GM23248 (cell line): ENCODE measurements around the gene NDUFB11. TPM values are rescaled to one million over a fixed set of nuclear protein-coding genes. Genes with fewer than 3 reads are reported as not detected.

Source experiments
- DNase-seq: peaks from one replicate; pipeline ENCODE4 v3.0.0-alpha.2; 2015
- H2AFZ ChIP-seq: fragments of 200-600 bp; sonication (generic); 2 replicates; pipeline ENCODE4 v1.6.1; 2016; ENCODE audit warnings: antibody characterized with exemption
- H3F3A ChIP-seq: fragments of 200-600 bp; sonication (generic); 2 replicates; pipeline ENCODE4 v1.6.1; 2016; ENCODE audit warnings: mild to moderate bottlenecking, antibody characterized with exemption, mixed run types; ENCODE audit not compliant: insufficient read depth
- H3K27ac ChIP-seq: fragments of 200-600 bp; sonication (generic); 2 replicates; pipeline ENCODE4 v1.5.1; 2016; ENCODE audit warnings: mild to moderate bottlenecking
- H3K27me3 ChIP-seq: fragments of 200-600 bp; sonication (generic); replicated peaks from 2 replicates; pipeline ENCODE4 v1.6.1; 2016; ENCODE audit warnings: mild to moderate bottlenecking; ENCODE audit not compliant: insufficient read depth
- H3K36me3 ChIP-seq: fragments of 200-600 bp; sonication (generic); 2 replicates; pipeline ENCODE4 v1.6.1; 2016; ENCODE audit warnings: low read depth, mild to moderate bottlenecking
- H3K4me1 ChIP-seq: fragments of 200-600 bp; sonication (generic); 2 replicates; pipeline ENCODE4 v1.6.1; 2016; ENCODE audit warnings: mild to moderate bottlenecking; ENCODE audit not compliant: insufficient read depth
- H3K4me2 ChIP-seq: fragments of 200-600 bp; sonication (generic); one replicate; pipeline ENCODE4 v1.6.1; 2016; ENCODE audit warnings: mild to moderate bottlenecking; ENCODE audit not compliant: unreplicated experiment
- H3K4me3 ChIP-seq: fragments of 200-600 bp; sonication (generic); 2 replicates; pipeline ENCODE4 v1.5.1; 2016; ENCODE audit warnings: mild to moderate bottlenecking
- H3K79me2 ChIP-seq: fragments of 200-600 bp; sonication (generic); 2 replicates; pipeline ENCODE4 v1.6.1; 2016; ENCODE audit warnings: mild to moderate bottlenecking; ENCODE audit not compliant: insufficient read depth
- H3K9ac ChIP-seq: fragments of 200-600 bp; sonication (generic); 2 replicates; pipeline ENCODE4 v1.6.1; 2016; ENCODE audit warnings: mild to moderate bottlenecking
- H3K9me2 ChIP-seq: fragments of 200-600 bp; sonication (generic); 2 replicates; pipeline ENCODE4 v1.6.1; 2016; ENCODE audit warnings: mixed run types, mild to moderate bottlenecking, moderate library complexity; ENCODE audit not compliant: insufficient read depth
- H3K9me3 ChIP-seq: fragments of 200-600 bp; sonication (generic); one replicate; pipeline ENCODE4 v1.6.1; 2017; ENCODE audit warnings: low read depth
- H4K20me1 ChIP-seq: fragments of 200-600 bp; sonication (generic); 2 replicates; pipeline ENCODE4 v1.6.0; 2016; ENCODE audit not compliant: insufficient read depth
- EZH2 ChIP-seq: fragments of 200-600 bp; sonication (generic); IDR thresholded peaks from 2 replicates; pipeline ENCODE4 v1.6.1; 2018; ENCODE audit warnings: antibody characterized with exemption, mild to moderate bottlenecking; ENCODE audit not compliant: insufficient read depth, poor library complexity, severe bottlenecking
- EZH2phosphoT487 ChIP-seq: fragments of 200-600 bp; sonication (generic); IDR thresholded peaks from 2 replicates; pipeline ENCODE4 v1.6.1; 2018; ENCODE audit warnings: antibody characterized with exemption, moderate library complexity, mild to moderate bottlenecking, low read depth; ENCODE audit not compliant: insufficient read depth
- WGBS, 2 experiments: methylation state at CpG; one replicate each; pipeline ENCODE4 v1.1.6; 2015 to 2017; ENCODE audit warnings: low lambda C conversion rate in 2 of 2, low coverage in 1 of 2; ENCODE audit errors: missing lambda C conversion rate in 2 of 2; 5-methylcytosine and 5-hydroxymethylcytosine counted together
- in situ Hi-C: fragments of 300-500 bp; cut with MboI; formaldehyde crosslinking; loops from 2 replicates; pipeline ENCODE4 v1.15.0; 2020
- polyA plus RNA-seq: library from polyadenylated mRNA; unstranded; fragments of >200 nt; fragmentation: Nextera tagmentation; extraction: Ambion mirVana; gene quantifications from 2 replicates; pipeline ENCODE4 v1.2.1, GENCODE V29; 2016
- total RNA-seq: library from RNA; depleted of rRNA; stranded (reverse); fragments of >200 nt; shearing (Covaris generic); gene quantifications from 2 replicates; pipeline ENCODE4 v1.2.3, GENCODE V29; 2014

Gene NDUFB11
- total and polyA plus RNA-seq, 2 experiments from 2014 or later: 41.7 to 125 TPM

- Histone ChIP-seq H3F3A (no peaks in the 10 kb centered on the region), H3K4me1 (no peaks in the 10 kb centered on the region; the same call in none of the 2 replicates), H3K36me3 (no peaks in the 10 kb centered on the region), H3K27me3 (no peaks in the 10 kb centered on the region), H3K9ac (peak overlapping the region; percentile 100; the same call in 1 of the 2 replicates), H3K4me2 (no peak overlapping the region), H3K79me2 (peaks cover 79% of the 10 kb centered on the region), H3K27ac (no peak overlapping the region), H3K4me3 (peak overlapping the region; percentile 97), H3K9me2 (no peaks in the 10 kb centered on the region), H3K9me3 (no peaks in the 10 kb centered on the region), H4K20me1 (no peaks in the 10 kb centered on the region; the same call in 1 of the 2 replicates), H2AFZ (no peak overlapping the region)
- 95% methylated on average over 8 to 11 of the region's 12 CpGs for WGBS, 2 experiments
- no peak for TF ChIP-seq EZH2
- TF ChIP-seq EZH2phosphoT487: no peak
- in situ Hi-C loops: no loop called here
- DNase-seq: no peak
Observed at GRCh38 chrX:47146936-47147859, 2.7 kb upstream of the NDUFB11 start.

- Histone ChIP-seq H3K9ac (peak overlapping the region; percentile 100), H3K4me2 (peak overlapping the region; percentile 76), H4K20me1 (no peaks in the 10 kb centered on the region; the same call in 1 of the 2 replicates), H3K9me2 (no peaks in the 10 kb centered on the region), H3K79me2 (peaks cover 70% of the 10 kb centered on the region), H2AFZ (no peak overlapping the region), H3K4me1 (no peaks in the 10 kb centered on the region; the same call in none of the 2 replicates), H3K27me3 (no peaks in the 10 kb centered on the region), H3K4me3 (peak overlapping the region; percentile 97), H3F3A (no peaks in the 10 kb centered on the region), H3K27ac (peak overlapping the region; percentile 91), H3K36me3 (no peaks in the 10 kb centered on the region), H3K9me3 (no peaks in the 10 kb centered on the region)
- DNase-seq: peak; percentile 37
- TF ChIP-seq EZH2 (no peak), EZH2phosphoT487 (no peak)
- WGBS, 2 experiments: 13 to 15% methylated on average over 7 to 9 of the region's 10 CpGs
- in situ Hi-C loops: no loop called here
Observed at GRCh38 chrX:47146121-47146935, 1.8 kb upstream of the NDUFB11 start.

DNA sequence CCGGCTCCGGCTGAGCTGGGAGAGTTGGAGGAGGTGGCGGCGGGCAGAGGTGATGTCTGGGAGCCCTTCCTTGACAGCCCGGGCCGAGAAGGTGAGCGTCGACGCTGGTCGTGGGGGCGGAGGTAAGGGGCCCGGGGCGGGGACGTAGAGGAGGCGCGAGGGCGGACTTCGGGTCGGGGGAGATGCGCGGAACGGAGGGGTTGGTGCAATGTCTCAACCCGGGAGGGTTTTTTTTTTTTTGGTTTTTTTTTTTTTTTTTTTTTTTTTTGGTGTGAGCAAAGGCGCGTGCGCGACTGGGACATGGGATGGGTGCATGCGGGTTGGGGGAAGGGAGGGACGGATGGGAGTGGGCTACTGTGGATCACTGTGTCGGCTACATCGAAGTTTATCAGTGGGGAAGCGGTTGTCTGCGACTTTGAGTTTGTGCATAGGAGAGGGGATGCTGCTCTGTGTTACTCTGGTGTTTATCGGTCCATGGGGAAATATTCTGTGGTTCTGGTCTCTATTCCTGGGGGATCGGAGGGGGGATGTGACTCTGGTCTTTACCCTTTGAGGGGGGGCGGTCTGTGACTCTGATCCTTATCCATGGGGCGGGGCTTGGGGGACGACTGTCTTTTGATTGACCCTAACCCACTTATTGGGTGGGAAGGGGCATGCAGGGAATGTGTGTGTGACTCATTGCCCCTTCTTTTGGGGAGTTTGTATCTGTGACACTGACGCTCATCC, 1.1 kb upstream of the NDUFB11 start:
- Histone ChIP-seq H2AFZ (peak overlapping the region; percentile 89), H3K9me2 (no peaks in the 10 kb centered on the region), H3K27me3 (no peaks in the 10 kb centered on the region), H3F3A (no peaks in the 10 kb centered on the region), H3K27ac (peak overlapping the region; percentile 91), H3K4me1 (no peaks in the 10 kb centered on the region; the same call in none of the 2 replicates), H4K20me1 (no peaks in the 10 kb centered on the region; the same call in 1 of the 2 replicates), H3K4me2 (peak overlapping the region; percentile 76), H3K4me3 (peak overlapping the region; percentile 97), H3K9ac (peak overlapping the region; percentile 100), H3K79me2 (peaks cover 62% of the 10 kb centered on the region), H3K9me3 (no peaks in the 10 kb centered on the region), H3K36me3 (no peaks in the 10 kb centered on the region)
- WGBS, 2 experiments: 0 to 1% methylated on average over 6 to 37 of the region's 39 CpGs
- TF ChIP-seq EZH2: no peak
- TF ChIP-seq EZH2phosphoT487: no peak
- DNase-seq: peak; percentile 57
- in situ Hi-C loops: no loop called here
